ENCODE data around the gene DPY19L1.

DNA sequence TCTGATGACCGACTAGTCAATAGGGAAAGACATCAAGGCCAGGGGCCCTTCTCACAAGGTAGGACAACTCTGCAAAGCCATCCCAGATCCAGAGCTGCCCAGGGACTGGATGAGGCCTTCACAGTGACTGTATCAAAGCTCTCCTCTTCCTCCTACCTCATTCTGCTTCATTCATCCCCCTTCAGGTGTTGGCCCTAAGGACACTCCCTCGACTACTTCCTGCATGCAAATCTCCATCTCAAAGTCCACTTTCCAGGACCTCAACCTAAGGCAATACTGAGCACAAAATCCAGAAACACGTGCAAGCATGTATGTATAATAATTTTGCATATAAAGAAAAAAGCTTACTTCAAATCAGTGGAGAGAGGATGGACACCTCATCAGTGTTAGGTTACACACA is 25.1 kb downstream of the DPY19L1 start:
- TF ChIP-seq, protein P1, sequence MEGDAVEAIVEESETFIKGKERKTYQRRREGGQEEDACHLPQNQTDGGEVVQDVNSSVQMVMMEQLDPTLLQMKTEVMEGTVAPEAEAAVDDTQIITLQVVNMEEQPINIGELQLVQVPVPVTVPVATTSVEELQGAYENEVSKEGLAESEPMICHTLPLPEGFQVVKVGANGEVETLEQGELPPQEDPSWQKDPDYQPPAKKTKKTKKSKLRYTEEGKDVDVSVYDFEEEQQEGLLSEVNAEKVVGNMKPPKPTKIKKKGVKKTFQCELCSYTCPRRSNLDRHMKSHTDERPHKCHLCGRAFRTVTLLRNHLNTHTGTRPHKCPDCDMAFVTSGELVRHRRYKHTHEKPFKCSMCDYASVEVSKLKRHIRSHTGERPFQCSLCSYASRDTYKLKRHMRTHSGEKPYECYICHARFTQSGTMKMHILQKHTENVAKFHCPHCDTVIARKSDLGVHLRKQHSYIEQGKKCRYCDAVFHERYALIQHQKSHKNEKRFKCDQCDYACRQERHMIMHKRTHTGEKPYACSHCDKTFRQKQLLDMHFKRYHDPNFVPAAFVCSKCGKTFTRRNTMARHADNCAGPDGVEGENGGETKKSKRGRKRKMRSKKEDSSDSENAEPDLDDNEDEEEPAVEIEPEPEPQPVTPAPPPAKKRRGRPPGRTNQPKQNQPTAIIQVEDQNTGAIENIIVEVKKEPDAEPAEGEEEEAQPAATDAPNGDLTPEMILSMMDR (IDR thresholded peaks at IDR 0.05): no peak
- no peak for TF ChIP-seq POLR2A (IDR thresholded peaks at IDR 0.05)

All from Peyer's patch (tissue), 4 donors.